ENCODE data around the gene TUT7.

DNA sequence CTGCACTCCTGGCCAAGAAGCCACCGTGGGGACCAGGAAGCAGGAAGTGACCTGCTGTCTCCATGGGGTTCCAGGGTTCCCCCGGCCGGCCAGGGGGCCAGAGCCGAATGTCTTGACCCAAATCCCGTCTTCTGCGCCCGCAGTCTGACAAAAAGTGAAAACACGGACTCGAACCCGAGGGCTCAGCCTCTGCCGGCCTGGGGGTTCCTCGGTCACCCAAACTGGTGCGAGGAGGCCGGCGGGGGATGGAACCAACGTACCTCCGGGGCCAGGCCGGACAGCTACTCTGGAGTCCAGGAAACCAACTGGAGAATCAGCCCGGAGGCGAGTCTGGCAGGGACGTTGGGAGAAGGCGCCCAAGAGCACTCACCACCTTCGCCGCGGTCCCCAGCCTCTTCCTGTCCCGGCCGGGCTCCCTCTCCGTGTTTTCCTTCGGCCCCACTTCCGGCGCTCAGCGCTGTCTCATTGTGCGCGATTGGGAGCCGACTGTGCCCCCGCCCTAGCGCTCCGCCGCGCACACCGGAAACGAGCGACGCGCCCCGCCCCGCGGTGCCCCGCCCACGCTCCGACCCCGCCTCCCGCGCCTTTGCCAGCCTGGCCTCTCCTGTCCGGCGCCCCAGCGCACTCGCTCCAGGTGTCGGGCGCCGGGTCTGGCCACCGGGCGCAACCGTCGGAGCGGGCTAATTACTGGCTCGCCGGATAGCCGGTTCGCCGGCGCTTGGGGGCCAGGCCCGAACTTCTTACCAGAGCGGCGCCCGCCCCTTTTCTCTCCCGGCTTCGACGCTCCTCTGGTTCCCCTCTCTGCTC is at the start of gene TUT7:
- TF ChIP-seq POLR2A (IDR thresholded peaks at IDR 0.05), result peak; percentile 69 to 86
- TF ChIP-seq, protein P1, sequence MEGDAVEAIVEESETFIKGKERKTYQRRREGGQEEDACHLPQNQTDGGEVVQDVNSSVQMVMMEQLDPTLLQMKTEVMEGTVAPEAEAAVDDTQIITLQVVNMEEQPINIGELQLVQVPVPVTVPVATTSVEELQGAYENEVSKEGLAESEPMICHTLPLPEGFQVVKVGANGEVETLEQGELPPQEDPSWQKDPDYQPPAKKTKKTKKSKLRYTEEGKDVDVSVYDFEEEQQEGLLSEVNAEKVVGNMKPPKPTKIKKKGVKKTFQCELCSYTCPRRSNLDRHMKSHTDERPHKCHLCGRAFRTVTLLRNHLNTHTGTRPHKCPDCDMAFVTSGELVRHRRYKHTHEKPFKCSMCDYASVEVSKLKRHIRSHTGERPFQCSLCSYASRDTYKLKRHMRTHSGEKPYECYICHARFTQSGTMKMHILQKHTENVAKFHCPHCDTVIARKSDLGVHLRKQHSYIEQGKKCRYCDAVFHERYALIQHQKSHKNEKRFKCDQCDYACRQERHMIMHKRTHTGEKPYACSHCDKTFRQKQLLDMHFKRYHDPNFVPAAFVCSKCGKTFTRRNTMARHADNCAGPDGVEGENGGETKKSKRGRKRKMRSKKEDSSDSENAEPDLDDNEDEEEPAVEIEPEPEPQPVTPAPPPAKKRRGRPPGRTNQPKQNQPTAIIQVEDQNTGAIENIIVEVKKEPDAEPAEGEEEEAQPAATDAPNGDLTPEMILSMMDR (IDR thresholded peaks at IDR 0.05), result no peak

Data from Peyer's patch (tissue), 4 donors.